Stimulated activated CD8-positive, alpha-beta memory T cell treated with anti-CD3 and anti-CD28 coated beads, Interleukin-12 subunit alpha, Interleukin-12 subunit beta, amount 100 ng/mL, for 4 hours (primary cell): Measurements from ENCODE around the gene ARG2.
A peak's percentile ranks its signal among the peaks of the same experiment; 100 is the strongest.

Experiments used
- DNase-seq: peaks from one replicate; pipeline ENCODE4 v3.0.0-alpha.2; 2020; ENCODE audit warnings: low read depth

ARG2 gene

GRCh38 chr14:67619446-67620216, at the start of gene ARG2:
Gene ARG2 (plus strand): TSS chr14:67619920. CDS start chr14:67619978, 58 bp downstream.
- DNase-seq, result peak; percentile 95

DNA sequence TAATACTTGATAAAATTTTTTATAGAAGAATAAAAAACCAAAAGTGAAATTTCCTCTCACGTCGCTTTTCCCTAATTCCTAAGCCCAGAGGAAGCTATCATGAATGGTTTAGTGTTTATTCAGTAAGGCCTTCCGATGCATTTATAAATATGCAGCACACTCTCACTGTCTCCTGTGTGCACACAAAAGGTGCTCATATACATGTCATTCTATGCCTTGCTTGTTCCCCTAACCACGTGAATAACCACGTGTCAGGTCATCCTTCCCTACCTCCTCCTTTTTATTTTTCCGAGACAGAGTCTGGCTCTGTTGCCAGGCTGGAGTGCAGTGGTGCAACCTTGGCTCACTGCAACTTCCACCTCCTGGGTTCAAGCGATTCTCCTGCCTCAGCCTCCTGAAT, 49.3 kb upstream of the ARG2 start:
- DNase-seq, result no peak

DNA sequence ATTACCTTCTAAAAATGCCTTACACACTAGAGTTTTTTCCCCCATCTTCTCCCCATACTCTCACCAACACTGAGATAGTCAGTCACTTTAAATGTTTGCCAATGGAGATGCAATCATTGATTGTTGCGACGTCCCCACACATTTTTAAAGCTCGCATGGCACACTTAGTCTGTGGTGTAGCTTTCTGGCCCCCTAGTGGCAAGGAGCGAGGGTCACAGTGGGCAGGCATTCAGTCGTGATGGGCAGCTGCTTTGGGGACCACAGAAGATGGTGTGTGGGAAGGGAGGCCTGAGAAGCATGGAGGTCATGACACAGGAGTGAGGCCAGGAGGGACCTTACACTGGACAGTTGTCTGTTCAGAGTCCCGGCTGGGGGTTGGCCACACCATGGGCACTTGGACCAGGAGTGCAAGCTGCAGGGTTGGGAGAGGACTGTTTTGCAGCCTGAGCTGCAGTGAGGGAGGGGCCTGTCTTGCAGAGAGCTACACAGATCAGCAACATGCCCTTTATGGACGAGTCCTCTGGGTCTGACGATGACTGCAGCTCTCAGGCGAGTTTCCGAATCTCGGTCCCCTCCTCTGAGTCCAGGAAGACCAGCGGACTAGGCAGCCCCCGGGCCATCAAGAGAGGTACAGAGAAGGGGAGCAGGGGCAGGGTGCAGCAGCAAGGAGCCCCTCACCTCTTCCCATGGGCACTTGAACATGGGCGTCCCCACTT, 48.3 kb upstream of the ARG2 start:
- peak; percentile 44 for DNase-seq

DNA sequence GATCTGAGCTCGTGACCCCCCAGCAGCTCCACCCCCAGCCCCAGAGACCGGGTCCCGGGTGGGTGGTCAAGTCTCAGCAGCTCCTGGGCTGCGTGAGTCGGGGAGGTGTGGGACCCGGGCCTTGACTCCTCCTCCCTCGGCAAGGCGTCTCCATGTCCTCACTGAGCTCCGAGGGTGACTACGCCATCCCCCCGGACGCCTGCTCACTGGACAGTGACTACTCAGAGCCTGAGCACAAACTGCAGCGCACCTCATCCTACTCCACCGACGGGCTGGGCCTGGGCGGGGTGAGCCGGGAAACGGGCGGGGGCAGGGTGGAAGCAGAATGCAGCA, 47.8 kb upstream of the ARG2 start:
- DNase-seq, result no peak

DNA sequence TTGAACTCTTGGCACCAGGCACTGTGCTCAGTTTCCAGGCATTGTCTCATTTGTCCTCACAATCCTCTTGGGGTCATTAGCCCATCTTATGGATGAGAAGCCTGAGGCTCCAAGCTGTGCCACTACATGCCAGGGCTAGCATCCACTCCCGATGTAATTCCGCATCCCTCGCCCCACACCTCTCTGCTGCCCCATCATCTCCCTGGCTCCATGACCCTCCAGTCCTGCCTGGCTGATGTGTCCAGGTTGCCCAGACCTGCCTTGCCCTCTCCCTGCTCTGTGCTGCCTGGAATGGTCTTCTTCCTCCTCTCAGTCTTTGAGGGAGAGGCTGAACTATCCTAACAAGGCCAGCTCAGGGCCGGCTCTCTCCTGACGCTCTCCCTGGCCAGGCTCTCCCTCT, 47.1 kb upstream of the ARG2 start:
- DNase-seq, result no peak

- no peak for DNase-seq
These were observed 46.3 kb upstream of the ARG2 start for GRCh38 chr14:67573228-67574010.

GRCh38 chr14:67574156-67574555, 45.6 kb upstream of the ARG2 start:
- no peak for DNase-seq

DNA sequence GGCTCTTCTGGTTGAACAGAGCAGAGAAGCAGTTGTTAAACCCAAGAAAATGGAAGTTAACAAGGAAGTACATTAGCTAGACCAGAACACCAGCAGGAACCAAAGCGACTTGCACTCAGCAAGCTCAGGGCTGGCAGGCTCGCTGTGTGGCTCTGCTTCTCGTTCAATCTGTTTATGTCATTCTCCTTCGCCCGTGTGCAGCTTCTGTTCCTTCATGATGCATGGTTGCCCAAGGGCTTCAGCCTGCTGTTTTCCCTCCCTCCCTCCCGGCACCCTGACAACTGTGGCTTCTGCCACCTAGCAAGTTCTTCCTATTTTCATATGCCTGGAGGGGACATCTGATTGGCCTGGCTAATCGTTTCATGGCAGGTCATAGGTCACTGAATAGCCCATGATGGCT, 44.9 kb upstream of the ARG2 start:
- DNase-seq, result no peak

- no peak for DNase-seq
These were observed 44.0 kb upstream of the ARG2 start for GRCh38 chr14:67575684-67576083.

DNA sequence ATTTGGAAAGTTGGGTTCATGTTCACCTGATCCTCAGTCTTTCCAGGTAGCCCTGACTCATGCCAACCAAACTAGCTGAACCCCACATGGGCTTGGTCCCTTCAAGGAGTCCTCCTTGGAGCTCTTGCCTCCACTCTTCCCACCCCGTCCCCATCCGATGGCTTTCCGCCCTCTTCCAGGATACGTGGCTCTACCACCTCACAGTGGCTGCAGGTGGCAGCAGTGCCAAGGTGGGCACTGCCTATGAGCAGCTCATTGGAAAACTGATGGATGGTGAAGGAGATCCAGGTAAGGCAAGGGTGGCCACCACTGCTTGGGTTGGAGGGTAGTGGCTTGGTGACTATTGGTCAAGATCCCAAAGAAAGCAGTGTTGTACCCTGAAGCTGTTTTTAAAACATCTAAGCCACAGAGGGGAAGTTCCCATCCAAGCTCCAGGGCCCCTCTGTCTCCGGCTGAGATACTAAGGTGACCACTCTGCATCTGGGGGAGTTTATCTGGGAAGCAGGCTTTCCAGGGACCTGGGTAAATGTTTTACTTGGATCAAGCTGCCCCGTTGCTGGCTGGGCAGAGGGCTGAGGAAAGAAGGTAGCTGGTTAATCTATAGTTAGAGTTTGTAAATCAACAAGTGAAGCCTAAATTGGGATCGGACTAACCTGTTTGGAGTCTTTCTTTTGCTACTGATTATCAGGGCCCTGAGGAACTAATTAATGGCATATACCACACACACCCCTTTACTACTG, 43.3 kb upstream of the ARG2 start:
- DNase-seq, result no peak

DNA sequence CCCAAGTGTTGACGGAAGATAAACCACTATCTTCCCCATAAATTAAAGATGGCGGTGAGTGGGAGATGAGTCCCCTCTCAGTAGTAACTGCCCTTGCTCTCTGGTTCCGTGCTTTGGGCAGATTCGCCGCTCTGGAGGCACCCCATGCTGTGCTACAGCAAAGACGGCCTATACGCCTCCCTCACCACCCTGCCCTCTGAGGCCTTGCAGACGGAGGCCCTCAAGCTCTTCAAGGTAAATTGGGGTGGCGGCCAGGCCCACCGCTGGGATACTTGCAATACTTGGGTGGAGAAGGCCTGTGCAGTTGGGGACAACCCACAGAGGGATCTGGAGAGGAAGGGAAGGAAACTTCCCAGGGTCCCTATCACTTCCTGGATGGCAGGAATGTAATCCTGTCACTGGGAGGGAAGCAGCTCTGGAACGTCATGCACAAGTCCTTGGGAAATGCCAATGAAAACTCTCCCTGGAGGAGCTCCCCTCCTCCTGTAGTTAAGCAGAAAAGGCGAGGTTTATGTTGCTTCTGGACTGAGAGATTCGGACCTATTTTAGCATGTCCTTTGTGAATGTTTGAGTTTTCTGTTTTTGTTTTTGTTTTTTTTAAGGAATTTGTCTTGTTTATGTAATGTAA, 42.4 kb upstream of the ARG2 start:
- no peak for DNase-seq

DNA sequence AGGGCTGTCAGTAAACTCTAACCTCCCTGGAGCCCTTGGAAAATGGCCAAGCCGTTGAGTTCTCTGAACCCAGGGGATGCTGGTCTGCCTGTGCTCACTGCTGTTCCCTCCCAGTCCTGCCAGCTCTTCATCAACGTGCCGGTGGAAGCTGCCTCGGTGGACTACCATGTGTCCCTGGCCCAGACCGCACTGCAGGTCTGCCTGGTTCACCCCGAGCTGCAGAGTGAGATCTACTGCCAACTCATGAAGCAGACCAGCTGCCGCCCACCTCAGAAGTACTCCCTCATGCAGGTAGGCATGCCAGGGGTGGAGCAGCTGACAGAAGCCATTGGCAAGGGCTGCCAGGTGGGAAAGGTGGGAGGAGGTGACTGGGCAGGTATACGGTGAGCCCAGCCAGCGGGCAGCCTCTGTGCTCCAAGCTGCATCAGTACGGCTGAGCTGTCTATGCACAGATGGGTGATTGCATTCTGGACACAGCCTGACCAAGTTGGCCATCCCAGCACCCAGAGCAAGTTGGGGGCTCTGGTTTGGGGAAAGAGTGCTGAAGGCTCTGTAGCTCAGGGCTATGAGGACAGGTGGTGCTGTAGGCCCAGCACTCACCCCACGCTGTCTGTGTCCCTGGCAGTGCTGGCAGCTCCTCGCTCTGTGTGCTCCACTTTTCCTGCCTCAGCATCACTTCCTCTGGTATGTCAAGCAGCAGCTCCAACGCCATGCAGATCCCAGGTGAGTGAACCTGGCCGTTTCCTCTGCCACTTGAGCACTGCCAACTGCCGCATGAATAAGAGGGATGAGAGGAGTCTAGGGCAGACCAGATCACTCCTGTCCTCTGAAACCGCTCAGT, 41.6 kb upstream of the ARG2 start:
- no peak for DNase-seq

DNA sequence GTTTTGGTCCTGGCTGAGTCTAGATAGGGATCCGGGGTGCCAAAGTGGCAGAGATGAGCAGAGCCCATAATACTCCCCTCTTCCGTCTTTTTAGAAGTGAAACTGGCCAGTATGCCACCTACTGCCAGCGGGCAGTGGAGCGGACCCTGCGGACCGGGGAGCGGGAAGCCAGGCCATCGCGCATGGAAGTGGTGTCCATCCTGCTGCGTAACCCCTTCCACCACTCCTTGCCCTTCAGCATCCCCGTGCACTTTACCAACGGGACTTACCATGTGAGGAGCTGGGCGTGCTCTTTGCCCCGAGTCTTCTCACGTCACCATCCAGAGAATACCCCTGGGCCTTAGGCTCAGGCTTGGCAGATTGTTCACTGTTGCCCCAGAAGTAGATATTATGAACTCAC, 40.7 kb upstream of the ARG2 start:
- no peak for DNase-seq

DNA sequence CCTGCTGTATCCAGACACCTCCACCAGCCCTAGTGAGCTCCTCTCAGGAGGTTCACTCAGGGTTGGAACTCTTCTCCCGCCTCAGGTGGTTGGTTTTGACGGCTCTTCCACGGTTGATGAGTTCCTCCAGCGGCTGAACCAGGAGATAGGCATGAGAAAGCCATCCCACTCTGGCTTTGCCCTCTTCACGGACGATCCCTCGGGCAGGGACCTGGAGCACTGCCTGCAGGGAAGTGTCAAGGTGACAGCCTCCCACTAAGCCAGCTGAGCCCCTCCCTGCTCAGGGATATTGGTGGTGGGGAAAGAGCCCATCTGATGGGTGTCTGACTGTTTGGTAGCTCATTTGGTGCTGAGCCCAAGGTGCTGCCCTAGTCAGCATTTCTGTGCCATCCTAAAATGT, 40.1 kb upstream of the ARG2 start:
- no peak for DNase-seq

GRCh38 chr14:67580336-67581171, 39.2 kb upstream of the ARG2 start:
- no peak for DNase-seq

GRCh38 chr14:67581643-67582042, 38.1 kb upstream of the ARG2 start:
- no peak for DNase-seq

GRCh38 chr14:67582061-67582460, 37.7 kb upstream of the ARG2 start:
- no peak for DNase-seq

GRCh38 chr14:67583711-67584644, 35.7 kb upstream of the ARG2 start:
- no peak for DNase-seq

GRCh38 chr14:67584978-67585377, 34.7 kb upstream of the ARG2 start:
- no peak for DNase-seq
